Peyer's patch (tissue), 4 donors: Measurements from ENCODE around the gene RPL32. TPM values are rescaled to one million over a fixed set of nuclear protein-coding genes. Genes with fewer than 3 reads are reported as not detected.

ENCODE experiments used
- DNase-seq, 3 donors: peaks; one replicate each; pipeline ENCODE4 v3.0.0-alpha.2; 2017 to 2019
- H3K27ac ChIP-seq, 4 donors: fragments of 200-600 bp; sonication (generic); one replicate each; pipeline ENCODE4 v1.5.1; 2016 to 2019
- H3K27me3 ChIP-seq, 2 donors: fragments of 200-600 bp; sonication (generic); one replicate each; pipeline ENCODE4 v1.5.1; 2019
- H3K36me3 ChIP-seq, 3 donors: fragments of 200-600 bp; sonication (generic); one replicate each; pipeline ENCODE4 v1.5.1; 2016 to 2019
- H3K4me1 ChIP-seq, 4 donors: fragments of 200-600 bp; sonication (generic); one replicate each; pipeline ENCODE4 v1.5.1; 2016 to 2019
- H3K4me3 ChIP-seq, 4 donors: fragments of 200-600 bp; sonication (generic); 1 replicate in 3 of 4; 2 replicates in 1 of 4; pipeline ENCODE4 v1.5.1; 2016 to 2019; ENCODE audit warnings: mild to moderate bottlenecking in 1 of 4
- H3K9me3 ChIP-seq, 4 donors: fragments of 200-600 bp; sonication (generic); one replicate each; pipeline ENCODE4 v1.5.1; 2016 to 2019; ENCODE audit warnings: mild to moderate bottlenecking in 1 of 4
- POLR2A ChIP-seq, 2 donors: fragments of 450-650 bp; IDR thresholded peaks; one replicate each; pipeline ENCODE4 v1.5.1; 2017; ENCODE audit warnings: antibody characterized with exemption in 2 of 2, mild to moderate bottlenecking in 2 of 2, moderate library complexity in 2 of 2
- total RNA-seq, 4 donors: library from RNA; depleted of rRNA; stranded (reverse); fragments of >200 nt; gene quantifications; one replicate each; pipeline ENCODE4 v1.1.0, GENCODE V29; 2016
- TF ChIP-seq, protein P1 (sequence below), 6 experiments: fragments of 450-650 bp in 4 of 6; fragments of 200-600 bp in 2 of 6; sonication (generic) in 1 of 6; IDR thresholded peaks; one replicate each; pipeline ENCODE4 v1.5.1; 2017 to 2019; ENCODE audit warnings: antibody characterized with exemption in 6 of 6, mild to moderate bottlenecking in 3 of 6, moderate library complexity in 1 of 6

RPL32 gene
- total RNA-seq, result 100 to 1,000 TPM; 258 to 541 (median 430) TPM

DNA sequence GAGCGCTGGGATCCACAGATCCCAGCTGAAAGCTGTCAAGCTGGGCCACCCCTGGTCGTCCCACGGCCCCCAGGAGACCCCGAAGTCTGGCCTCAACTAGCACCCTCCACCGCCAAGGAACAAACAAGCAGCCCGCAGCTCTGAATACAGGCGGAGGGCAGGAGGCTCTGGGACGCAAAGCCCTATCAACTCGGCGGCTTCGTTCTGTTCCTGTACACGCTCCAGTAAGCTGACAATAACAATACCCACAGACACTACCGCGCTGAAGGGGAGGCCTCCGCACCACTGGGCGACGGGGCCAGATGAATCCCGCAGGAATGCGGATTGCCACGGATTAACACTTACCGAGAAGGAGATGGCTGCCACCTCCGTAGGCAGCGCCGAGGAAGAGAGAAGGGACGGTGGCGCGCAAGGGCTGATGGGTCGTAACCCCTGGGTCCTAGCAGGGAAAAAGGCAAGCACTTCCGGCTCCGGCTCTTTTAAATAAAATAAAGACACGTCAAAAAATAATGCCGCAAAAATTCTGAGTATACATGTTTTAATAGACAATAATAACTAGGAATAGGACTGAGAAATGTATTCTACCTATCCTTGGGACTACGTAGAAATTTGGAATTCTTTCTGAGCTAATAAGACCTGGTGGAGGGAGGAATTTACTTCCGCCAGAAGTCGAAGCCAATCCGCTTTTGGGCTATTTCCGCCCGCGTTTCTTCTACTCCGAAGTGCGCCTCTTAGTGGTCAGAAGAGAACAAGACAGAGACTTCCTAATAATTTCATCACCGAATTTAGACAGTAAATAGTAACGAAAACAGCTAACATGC is at the start of gene RPL32:
Gene RPL32, minus strand, starts transcription at position 417 of the 821 bp plus-strand sequence. CDS start 1,328 bp downstream, outside the sequence.
- DNase-seq, result peak; percentile 87 to 95 (median 88)
- TF ChIP-seq POLR2A (IDR thresholded peaks at IDR 0.05), result peak; percentile 79
- TF ChIP-seq, protein P1, sequence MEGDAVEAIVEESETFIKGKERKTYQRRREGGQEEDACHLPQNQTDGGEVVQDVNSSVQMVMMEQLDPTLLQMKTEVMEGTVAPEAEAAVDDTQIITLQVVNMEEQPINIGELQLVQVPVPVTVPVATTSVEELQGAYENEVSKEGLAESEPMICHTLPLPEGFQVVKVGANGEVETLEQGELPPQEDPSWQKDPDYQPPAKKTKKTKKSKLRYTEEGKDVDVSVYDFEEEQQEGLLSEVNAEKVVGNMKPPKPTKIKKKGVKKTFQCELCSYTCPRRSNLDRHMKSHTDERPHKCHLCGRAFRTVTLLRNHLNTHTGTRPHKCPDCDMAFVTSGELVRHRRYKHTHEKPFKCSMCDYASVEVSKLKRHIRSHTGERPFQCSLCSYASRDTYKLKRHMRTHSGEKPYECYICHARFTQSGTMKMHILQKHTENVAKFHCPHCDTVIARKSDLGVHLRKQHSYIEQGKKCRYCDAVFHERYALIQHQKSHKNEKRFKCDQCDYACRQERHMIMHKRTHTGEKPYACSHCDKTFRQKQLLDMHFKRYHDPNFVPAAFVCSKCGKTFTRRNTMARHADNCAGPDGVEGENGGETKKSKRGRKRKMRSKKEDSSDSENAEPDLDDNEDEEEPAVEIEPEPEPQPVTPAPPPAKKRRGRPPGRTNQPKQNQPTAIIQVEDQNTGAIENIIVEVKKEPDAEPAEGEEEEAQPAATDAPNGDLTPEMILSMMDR (IDR thresholded peaks at IDR 0.05), result peak; percentile 81 to 93 (median 84)
- Histone ChIP-seq H3K36me3 (peaks cover 0 to 34% (median 0%) of the 10 kb centered on the region in 3 donors), H3K4me3 (peak within 1 kb of the TSS; percentile 68 to 97 (median 71)), H3K9me3 (no peaks in the 10 kb centered on the region), H3K27ac (peak within 1 kb of the TSS; percentile 85 to 93 (median 91)), H3K27me3 (no peaks in the 10 kb centered on the region), H3K4me1 (peaks cover 0 to 32% (median 4%) of the 10 kb centered on the region in 4 donors)

DNA sequence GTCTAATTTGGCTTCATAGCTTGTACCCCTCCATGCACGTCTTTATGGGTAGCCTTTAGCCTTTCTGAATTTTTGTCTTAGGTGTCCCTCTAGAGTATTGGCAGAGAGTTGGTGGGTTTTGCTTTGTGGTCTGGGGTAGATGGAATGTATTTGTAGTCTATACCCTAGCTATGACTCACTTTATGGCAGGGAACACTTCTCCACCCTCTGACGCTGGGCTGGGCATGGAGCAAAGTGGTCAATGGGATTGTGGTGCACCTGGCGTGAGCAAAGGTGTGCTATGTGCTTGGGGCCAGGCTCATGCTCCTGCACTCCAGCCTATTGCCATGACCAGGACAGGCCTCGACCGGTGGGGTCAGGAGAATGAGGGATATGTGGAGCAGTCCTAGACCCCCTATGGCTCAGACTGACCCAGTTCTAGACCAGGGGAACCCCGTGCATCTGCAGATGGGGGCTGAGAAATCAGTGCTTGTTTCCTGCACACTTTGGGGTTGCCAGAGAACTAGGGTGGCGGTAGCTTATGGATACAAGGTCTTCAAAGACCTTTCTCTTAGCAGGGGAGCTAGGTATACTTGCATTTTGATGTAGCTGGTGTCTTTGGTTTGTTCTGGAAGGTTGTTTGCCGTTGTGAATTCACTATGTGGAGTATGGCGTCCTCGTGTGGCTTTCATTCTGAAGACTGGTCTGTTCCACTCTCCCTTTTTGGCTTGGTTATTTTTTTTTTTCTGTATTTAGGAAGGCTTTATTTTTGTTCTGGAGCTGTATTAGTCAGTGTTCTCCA is 49.4 kb upstream of the RPL32 start:
- Histone ChIP-seq H3K27ac (no peak overlapping the region), H3K4me1 (peaks cover 0 to 8% (median 2%) of the 10 kb centered on the region in 4 donors), H3K9me3 (no peaks in the 10 kb centered on the region), H3K27me3 (no peaks in the 10 kb centered on the region), H3K36me3 (no peaks in the 10 kb centered on the region), H3K4me3 (no peak overlapping the region)
- TF ChIP-seq POLR2A (IDR thresholded peaks at IDR 0.05), result no peak
- TF ChIP-seq, protein P1 (IDR thresholded peaks at IDR 0.05), result no peak
- DNase-seq, result no peak

DNA sequence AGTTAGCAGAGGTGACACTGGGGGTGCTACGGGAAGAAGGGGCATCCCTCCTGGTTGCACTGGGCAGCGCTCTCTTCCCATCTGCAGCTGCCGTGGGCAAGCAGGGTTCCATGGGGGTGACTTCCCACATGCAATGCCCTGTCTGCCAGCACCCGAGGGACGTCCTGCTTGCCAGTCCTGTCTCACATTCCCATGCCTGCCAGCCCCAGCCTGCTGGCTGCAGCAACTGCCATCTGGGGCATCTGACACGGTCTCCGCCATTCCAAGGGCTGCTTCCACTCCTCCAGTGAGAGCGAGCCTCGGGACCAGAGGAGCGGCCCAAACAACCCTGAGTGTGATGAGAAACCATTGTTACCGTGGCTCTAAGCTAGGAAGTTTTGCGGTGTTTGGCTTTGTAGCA is 45.4 kb upstream of the RPL32 start:
- TF ChIP-seq POLR2A (IDR thresholded peaks at IDR 0.05), result no peak
- TF ChIP-seq, protein P1 (IDR thresholded peaks at IDR 0.05), result no peak
- H3K4me1 ChIP-seq, result peaks cover 0 to 13% (median 3%) of the 10 kb centered on the region in 4 donors
- no peak overlapping the region for H3K4me3 ChIP-seq
- H3K9me3 ChIP-seq, result no peaks in the 10 kb centered on the region
- no peaks in the 10 kb centered on the region for H3K27me3 ChIP-seq
- H3K36me3 ChIP-seq, result no peaks in the 10 kb centered on the region
- H3K27ac ChIP-seq, result no peak overlapping the region
- DNase-seq, result no peak

DNA sequence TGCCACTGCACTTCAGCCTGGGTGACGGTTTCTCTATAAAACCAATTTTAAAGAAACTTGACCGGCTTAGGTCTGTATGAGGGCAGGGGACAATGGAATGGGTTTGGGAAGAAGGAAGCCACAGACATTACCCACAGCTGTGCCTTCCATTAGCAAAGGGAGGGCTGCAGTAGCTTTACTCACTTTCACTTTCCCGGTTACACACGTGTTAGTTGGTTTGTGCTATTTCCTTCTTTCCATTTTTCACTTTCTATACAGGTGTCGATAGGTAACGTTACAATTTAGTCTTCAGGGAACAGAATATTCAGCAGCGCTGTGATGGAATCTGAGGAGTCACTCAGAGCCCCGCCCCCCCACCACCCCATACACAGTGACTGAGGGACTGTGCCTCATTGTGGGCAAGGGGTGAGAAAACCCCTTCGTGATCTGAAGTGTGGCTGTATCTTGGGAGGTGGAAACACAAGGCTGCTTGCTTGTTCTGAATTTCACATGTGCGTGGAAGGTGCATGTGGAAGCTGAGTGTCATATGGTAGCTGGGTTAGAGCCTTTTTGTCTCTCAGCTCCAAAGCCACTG is 44.8 kb upstream of the RPL32 start:
- no peak overlapping the region for H3K27ac ChIP-seq
- H3K4me3 ChIP-seq, result peak overlapping the region in 1 of 4 donors; percentile 12
- H3K27me3 ChIP-seq, result no peaks in the 10 kb centered on the region
- no peaks in the 10 kb centered on the region for H3K36me3 ChIP-seq
- no peaks in the 10 kb centered on the region for H3K9me3 ChIP-seq
- DNase-seq, result no peak
- H3K4me1 ChIP-seq, result peaks cover 0 to 13% (median 2%) of the 10 kb centered on the region in 4 donors
- TF ChIP-seq, protein P1 (IDR thresholded peaks at IDR 0.05), result no peak
- no peak for TF ChIP-seq POLR2A (IDR thresholded peaks at IDR 0.05)

DNA sequence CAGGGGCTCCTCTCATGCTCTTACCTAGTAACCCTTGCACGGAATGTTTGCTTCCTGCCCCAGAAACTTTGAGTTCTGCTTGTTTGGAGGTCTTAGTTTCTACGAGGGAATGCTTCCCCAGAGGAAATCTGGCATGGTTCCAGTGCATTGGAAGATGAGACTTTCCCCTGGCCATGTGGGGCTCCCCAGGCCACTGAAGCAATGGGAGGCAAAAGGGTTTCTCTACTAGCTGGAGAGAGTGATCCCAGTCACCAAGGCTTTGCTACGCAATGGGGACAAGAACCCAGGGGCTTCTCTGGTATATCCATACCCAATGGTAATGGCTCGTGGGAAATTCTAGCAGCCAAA is 44.2 kb upstream of the RPL32 start:
- Histone ChIP-seq H3K27me3 (no peaks in the 10 kb centered on the region), H3K4me1 (peaks cover 0 to 13% (median 2%) of the 10 kb centered on the region in 4 donors), H3K9me3 (no peaks in the 10 kb centered on the region), H3K36me3 (no peaks in the 10 kb centered on the region), H3K4me3 (no peak overlapping the region), H3K27ac (no peak overlapping the region)
- DNase-seq, result no peak
- TF ChIP-seq POLR2A (IDR thresholded peaks at IDR 0.05), result no peak
- TF ChIP-seq, protein P1 (IDR thresholded peaks at IDR 0.05), result no peak
